HFFc6 (cell line): ENCODE data around the gene PHOSPHO2. TPM values are rescaled to one million over a fixed set of nuclear protein-coding genes. Genes with fewer than 3 reads are reported as not detected.

Source experiments
- DNase-seq: peaks from one replicate; pipeline ENCODE4 v3.0.0-alpha.2; 2018
- H3K27ac Mint-ChIP-seq: 2 replicates; pipeline ENCODE4 v1.8.0; 2020; ENCODE audit warnings: mild to moderate bottlenecking, mixed read lengths
- H3K27me3 Mint-ChIP-seq: 2 replicates; pipeline ENCODE4 v1.8.0; 2021; ENCODE audit warnings: mild to moderate bottlenecking, moderate library complexity, mixed read lengths; ENCODE audit not compliant: insufficient read depth
- H3K36me3 Mint-ChIP-seq: 2 replicates; pipeline ENCODE4 v1.8.0; 2021; ENCODE audit warnings: low read depth, mixed read lengths
- H3K4me1 Mint-ChIP-seq: 2 replicates; pipeline ENCODE4 v1.8.0; 2020; ENCODE audit warnings: low read depth, mixed read lengths
- H3K4me3 Mint-ChIP-seq: 2 replicates; pipeline ENCODE4 v1.8.0; 2020; ENCODE audit warnings: mild to moderate bottlenecking, moderate library complexity, mixed read lengths
- H3K9me3 Mint-ChIP-seq: 2 replicates; pipeline ENCODE4 v1.8.0; 2020; ENCODE audit warnings: mild to moderate bottlenecking, mixed read lengths
- CTCF ChIP-seq: fragments of 200-600 bp; sonication (generic); IDR thresholded peaks from 2 replicates; pipeline ENCODE4 v1.5.0; 2021; ENCODE audit warnings: antibody characterized with exemption, mild to moderate bottlenecking
- long read RNA-seq: library from polyadenylated mRNA; unstranded; transcript quantifications from one replicate; pipeline ENCODE4 v2.0.0, GENCODE V29; 2019
- total RNA-seq, 6 experiments: library from RNA; stranded (reverse); fragmentation: NEBNext Ultra II Directional; extraction: Animal tissue kit (Norgen Biotek cat#: 25700); gene quantifications; 2 replicates in 1 of 6; 3 replicates in 5 of 6; pipeline ENCODE4 v1.2.3, GENCODE V29; 2021

Gene PHOSPHO2
- 1 to 10 TPM; 1.6 to 2.6 (median 2.0) TPM for total RNA-seq
- long read RNA-seq, partial matches to known transcripts: 0 of 2 reads
- long read RNA-seq, other reads (novel, unspliced or antisense): 0 of 2 reads

DNA sequence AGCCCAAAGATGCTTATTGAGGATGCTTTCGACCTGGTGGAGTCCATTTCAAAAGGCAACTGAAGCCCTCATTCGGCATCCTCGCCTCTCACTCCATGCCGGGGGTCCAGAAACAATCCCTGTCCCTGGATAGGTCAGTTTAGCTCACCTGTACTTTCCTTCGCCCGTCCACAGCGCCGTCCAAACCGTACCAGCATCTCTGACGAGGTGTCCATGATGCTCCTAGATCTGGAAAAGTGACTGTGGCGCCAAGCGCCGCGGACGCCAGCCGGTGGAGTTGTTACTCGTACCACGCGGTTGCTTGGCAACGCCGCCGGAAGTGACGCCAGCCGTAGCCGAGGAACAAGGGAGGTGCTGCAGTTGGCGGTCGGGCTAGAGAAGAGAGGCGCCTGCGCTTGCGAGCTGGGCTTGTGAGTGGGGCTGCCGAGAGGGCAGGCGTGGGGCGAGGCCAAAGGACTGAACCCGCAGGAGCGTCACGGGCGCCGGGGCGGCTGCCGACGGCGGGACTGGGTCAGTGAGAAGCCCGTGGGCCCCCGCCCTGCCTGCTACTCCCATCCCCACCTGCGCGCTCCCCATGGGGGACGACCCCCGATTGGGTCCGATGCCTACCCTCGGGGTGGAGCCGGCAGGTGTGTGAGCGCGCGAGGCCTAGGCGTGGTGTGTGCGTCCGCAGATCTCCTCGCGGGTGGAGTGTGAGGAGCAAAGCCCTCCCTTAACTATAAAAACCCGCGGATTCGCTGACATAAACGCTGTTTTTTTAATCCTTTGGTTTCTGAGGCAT is at the start of gene PHOSPHO2, which contains the start of gene CFAP210:
TSS of gene PHOSPHO2 (plus strand) at position 357 of the 781 bp plus-strand sequence. CDS start 6,503 bp downstream, outside the sequence.
TSS of gene CFAP210 (minus strand) at position 293 of the 781 bp plus-strand sequence. CDS start at position 215, 78 bp downstream.
- TF ChIP-seq CTCF: no peak
- peaks cover 9% of the 10 kb centered on the region for H3K36me3 Mint-ChIP-seq
- peaks cover 8% of the 10 kb centered on the region for H3K27me3 Mint-ChIP-seq
- peak; percentile 98 for DNase-seq
- peaks cover 23% of the 10 kb centered on the region for H3K4me1 Mint-ChIP-seq
- peak within 1 kb of the TSS; percentile 94 for H3K4me3 Mint-ChIP-seq
- H3K27ac Mint-ChIP-seq: peak within 1 kb of the TSS; percentile 99
- H3K9me3 Mint-ChIP-seq: peaks cover 5% of the 10 kb centered on the region; the same call in 1 of the 2 replicates

- Mint-ChIP-seq H3K36me3 (no peaks in the 10 kb centered on the region), H3K27ac (no peak overlapping the region), H3K4me3 (no peak overlapping the region), H3K9me3 (no peaks in the 10 kb centered on the region), H3K27me3 (peaks cover 2% of the 10 kb centered on the region), H3K4me1 (no peaks in the 10 kb centered on the region)
- no peak for DNase-seq
- no peak for TF ChIP-seq CTCF
Measured at GRCh38 chr2:169647496-169647895, 46.8 kb upstream of the PHOSPHO2 start.

- no peaks in the 10 kb centered on the region for H3K9me3 Mint-ChIP-seq
- no peaks in the 10 kb centered on the region for H3K4me1 Mint-ChIP-seq
- no peak for TF ChIP-seq CTCF
- H3K4me3 Mint-ChIP-seq: no peak overlapping the region
- no peak overlapping the region for H3K27ac Mint-ChIP-seq
- no peaks in the 10 kb centered on the region for H3K36me3 Mint-ChIP-seq
- DNase-seq: no peak
- peaks cover 2% of the 10 kb centered on the region for H3K27me3 Mint-ChIP-seq
Measured at GRCh38 chr2:169649278-169649677, 45.0 kb upstream of the PHOSPHO2 start.

DNA sequence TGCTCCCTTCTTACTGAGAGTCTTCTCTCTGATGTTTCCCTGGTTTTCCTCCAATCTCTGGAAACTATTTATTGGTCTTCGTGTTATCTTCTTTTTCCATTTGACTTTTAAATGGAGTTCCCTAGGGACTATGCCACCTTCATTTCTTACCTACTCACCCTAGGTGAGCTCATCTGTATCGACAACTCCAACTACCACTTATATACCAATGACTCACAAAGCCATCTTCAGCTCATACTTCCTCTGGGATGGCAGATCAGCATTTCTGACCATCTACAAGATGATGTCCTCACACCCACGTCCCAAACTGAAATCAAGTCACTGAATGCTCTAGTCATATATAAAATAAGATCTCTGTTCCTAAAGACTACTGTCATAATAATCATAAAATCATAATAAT is 40.6 kb upstream of the PHOSPHO2 start:
- Mint-ChIP-seq H3K9me3 (no peaks in the 10 kb centered on the region), H3K4me3 (no peak overlapping the region), H3K27ac (no peak overlapping the region), H3K27me3 (peaks cover 2% of the 10 kb centered on the region), H3K4me1 (no peaks in the 10 kb centered on the region), H3K36me3 (no peaks in the 10 kb centered on the region)
- TF ChIP-seq CTCF: no peak
- no peak for DNase-seq

DNA sequence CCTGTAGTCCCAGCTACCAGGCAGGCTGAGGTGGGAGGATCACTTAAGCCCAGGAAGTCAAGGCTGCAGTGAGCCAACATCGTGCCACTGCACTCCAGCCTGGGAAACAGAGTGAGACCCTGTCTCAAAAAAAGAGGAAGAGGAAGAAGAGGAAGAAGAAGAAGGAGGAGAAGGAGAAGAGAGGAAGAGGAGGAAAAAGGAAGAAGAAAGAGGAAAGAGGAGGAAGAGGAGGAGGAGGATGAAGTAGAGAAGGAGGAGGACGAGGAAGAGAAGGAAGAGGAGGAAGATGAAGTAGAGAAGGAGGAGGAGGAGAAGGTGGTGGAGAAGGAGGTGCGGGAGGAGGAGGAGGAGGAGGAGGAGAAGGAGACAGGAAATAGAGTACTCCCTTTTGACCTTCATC is 38.1 kb upstream of the PHOSPHO2 start:
- Mint-ChIP-seq H3K4me3 (no peak overlapping the region), H3K27me3 (no peaks in the 10 kb centered on the region; the same call in 1 of the 2 replicates), H3K4me1 (no peaks in the 10 kb centered on the region), H3K27ac (no peak overlapping the region), H3K36me3 (no peaks in the 10 kb centered on the region), H3K9me3 (no peaks in the 10 kb centered on the region)
- no peak for DNase-seq
- TF ChIP-seq CTCF: no peak
